Smooth muscle cell (in vitro differentiated cells): ENCODE results near the gene LCE4A. TPM values are rescaled to one million over a fixed set of nuclear protein-coding genes. Genes with fewer than 3 reads are reported as not detected.

Experiments
- DNase-seq: peaks from one replicate; lab custom pipeline; 2025; ENCODE audit not compliant: unreplicated experiment; lab: John Stamatoyannopoulos, UW
- H2AFZ ChIP-seq: fragments of 200-600 bp; sonication (generic); 2 replicates; pipeline ENCODE4 v1.6.0; 2016; ENCODE audit warnings: antibody characterized with exemption, low read depth, mild to moderate bottlenecking
- H3F3A ChIP-seq: fragments of 200-600 bp; sonication (generic); 2 replicates; pipeline ENCODE4 v1.6.0; 2017; ENCODE audit warnings: antibody characterized with exemption, low read depth
- H3K27ac ChIP-seq: fragments of 200-600 bp; sonication (generic); 2 replicates; pipeline ENCODE4 v1.5.1; 2016; ENCODE audit warnings: low read depth, mild to moderate bottlenecking
- H3K27me3 ChIP-seq: fragments of 200-600 bp; sonication (generic); 2 replicates; pipeline ENCODE4 v1.6.1; 2016; ENCODE audit warnings: low read depth, mild to moderate bottlenecking
- H3K36me3 ChIP-seq: fragments of 200-600 bp; sonication (generic); 2 replicates; pipeline ENCODE4 v1.5.1; 2016; ENCODE audit warnings: low read depth
- H3K4me1 ChIP-seq: fragments of 200-600 bp; sonication (generic); 2 replicates; pipeline ENCODE4 v1.5.1; 2016; ENCODE audit warnings: low read depth
- H3K4me2 ChIP-seq: fragments of 200-600 bp; sonication (generic); 2 replicates; pipeline ENCODE4 v1.6.0; 2016; ENCODE audit warnings: mild to moderate bottlenecking
- H3K4me3 ChIP-seq: fragments of 200-600 bp; sonication (generic); 2 replicates; pipeline ENCODE4 v1.5.1; 2016; ENCODE audit warnings: mild to moderate bottlenecking
- H3K79me2 ChIP-seq: fragments of 200-600 bp; sonication (generic); 2 replicates; pipeline ENCODE4 v1.6.0; 2016; ENCODE audit warnings: low read depth, mild to moderate bottlenecking
- H3K9ac ChIP-seq: fragments of 200-600 bp; sonication (generic); 2 replicates; pipeline ENCODE4 v1.6.0; 2016; ENCODE audit warnings: low read depth
- H3K9me3 ChIP-seq: fragments of 200-600 bp; sonication (generic); replicated peaks from 2 replicates; pipeline ENCODE4 v1.5.1; 2016; ENCODE audit warnings: low read depth
- H4K20me1 ChIP-seq: fragments of 200-600 bp; sonication (generic); 2 replicates; pipeline ENCODE4 v1.6.0; 2016; ENCODE audit warnings: low read depth
- WGBS: methylation state at CpG from one replicate; pipeline ENCODE4 v1.1.7; 2016; ENCODE audit warnings: low lambda C conversion rate; 5-methylcytosine and 5-hydroxymethylcytosine counted together
- polyA plus RNA-seq: library from polyadenylated mRNA; unstranded; fragments of >200 nt; fragmentation: Nextera tagmentation; extraction: Ambion mirVana; gene quantifications from 2 replicates; pipeline ENCODE4 v1.2.1, GENCODE V29; 2016
- total RNA-seq: library from RNA; depleted of rRNA; stranded (reverse); fragments of >200 nt; gene quantifications from 2 replicates; pipeline ENCODE4 v1.2.3, GENCODE V29; 2014
- TF ChIP-seq, protein P1 (sequence below): fragments of 200-600 bp; sonication (generic); IDR thresholded peaks from 2 replicates; pipeline ENCODE4 v1.5.1; 2017; ENCODE audit warnings: borderline replicate concordance, mild to moderate bottlenecking, antibody characterized with exemption; ENCODE audit not compliant: insufficient read depth, poor library complexity, severe bottlenecking

LCE4A gene
- total and polyA plus RNA-seq, 2 experiments from 2014 or later: not detected

DNA sequence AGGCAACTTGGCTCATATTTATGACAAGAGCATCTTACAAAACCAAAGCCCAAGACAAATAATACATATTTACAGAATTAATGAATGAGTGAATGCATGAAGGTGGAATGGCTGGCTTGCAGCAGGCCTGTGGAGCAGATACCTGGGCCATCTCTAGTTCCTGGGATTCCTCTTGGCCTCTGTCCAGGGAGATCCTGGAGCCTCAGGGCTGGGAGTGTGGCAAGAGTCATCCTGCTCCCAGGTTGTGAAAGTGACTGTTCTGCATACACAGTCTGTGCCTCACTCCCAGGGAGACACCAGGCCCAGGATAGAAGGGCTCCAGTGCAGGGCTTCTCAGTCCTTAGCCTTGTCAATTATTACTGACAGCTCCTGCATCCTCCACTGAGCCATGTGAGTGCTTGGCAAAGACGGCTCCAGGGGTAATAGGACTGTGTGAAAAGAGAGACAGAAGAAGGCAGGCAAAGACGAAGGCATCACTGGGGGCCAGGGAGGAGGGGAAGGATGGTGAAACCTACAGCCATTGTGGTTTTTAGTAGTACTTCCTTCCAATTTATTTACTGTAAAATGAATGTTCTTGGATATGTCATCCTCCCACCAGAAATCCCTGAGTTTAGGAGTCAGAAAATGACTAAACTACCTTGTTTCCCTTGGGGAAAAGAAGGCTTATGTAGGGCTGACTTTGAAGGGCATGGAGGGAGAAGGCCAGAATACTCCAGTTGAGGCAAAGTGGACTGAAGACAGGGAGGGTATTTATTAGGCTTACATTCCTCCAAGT lies 35.6 kb downstream of the LCE4A start:
- H3K4me2 ChIP-seq: no peak overlapping the region
- H3K4me1 ChIP-seq: no peaks in the 10 kb centered on the region
- H3K4me3 ChIP-seq: no peak overlapping the region
- TF ChIP-seq, protein P1, sequence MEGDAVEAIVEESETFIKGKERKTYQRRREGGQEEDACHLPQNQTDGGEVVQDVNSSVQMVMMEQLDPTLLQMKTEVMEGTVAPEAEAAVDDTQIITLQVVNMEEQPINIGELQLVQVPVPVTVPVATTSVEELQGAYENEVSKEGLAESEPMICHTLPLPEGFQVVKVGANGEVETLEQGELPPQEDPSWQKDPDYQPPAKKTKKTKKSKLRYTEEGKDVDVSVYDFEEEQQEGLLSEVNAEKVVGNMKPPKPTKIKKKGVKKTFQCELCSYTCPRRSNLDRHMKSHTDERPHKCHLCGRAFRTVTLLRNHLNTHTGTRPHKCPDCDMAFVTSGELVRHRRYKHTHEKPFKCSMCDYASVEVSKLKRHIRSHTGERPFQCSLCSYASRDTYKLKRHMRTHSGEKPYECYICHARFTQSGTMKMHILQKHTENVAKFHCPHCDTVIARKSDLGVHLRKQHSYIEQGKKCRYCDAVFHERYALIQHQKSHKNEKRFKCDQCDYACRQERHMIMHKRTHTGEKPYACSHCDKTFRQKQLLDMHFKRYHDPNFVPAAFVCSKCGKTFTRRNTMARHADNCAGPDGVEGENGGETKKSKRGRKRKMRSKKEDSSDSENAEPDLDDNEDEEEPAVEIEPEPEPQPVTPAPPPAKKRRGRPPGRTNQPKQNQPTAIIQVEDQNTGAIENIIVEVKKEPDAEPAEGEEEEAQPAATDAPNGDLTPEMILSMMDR: no peak
- no peaks in the 10 kb centered on the region for H3K27me3 ChIP-seq
- no peaks in the 10 kb centered on the region for H4K20me1 ChIP-seq
- no peaks in the 10 kb centered on the region for H3K36me3 ChIP-seq
- no peak for DNase-seq
- H3K9ac ChIP-seq: no peak overlapping the region
- WGBS: 45% methylated on average over 2 of the region's 2 CpGs
- H3K79me2 ChIP-seq: no peaks in the 10 kb centered on the region
- H3K27ac ChIP-seq: no peak overlapping the region
- no peak overlapping the region for H2AFZ ChIP-seq
- H3K9me3 ChIP-seq: peaks cover 9% of the 10 kb centered on the region
- no peaks in the 10 kb centered on the region for H3F3A ChIP-seq

DNA sequence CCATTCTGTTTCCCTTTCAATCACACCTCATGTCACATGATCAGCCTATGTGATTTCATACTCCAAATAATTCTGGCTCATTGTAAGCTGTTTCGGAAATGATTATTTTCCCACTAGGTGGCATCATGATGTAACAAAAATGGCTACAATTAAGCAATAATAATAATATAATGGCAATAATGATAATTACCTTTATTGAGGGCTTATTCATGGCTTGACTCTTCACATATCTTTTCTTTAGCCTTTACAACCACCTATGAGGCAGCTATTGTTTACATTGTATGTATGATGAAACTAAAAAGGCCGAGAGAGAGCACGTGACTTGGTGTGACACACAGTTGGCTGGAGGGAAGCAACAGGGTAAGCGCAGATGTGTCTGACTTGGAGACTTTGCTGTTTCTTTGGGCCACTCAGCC lies 37.3 kb downstream of the LCE4A start:
- Histone ChIP-seq H3F3A (no peaks in the 10 kb centered on the region), H3K9ac (no peak overlapping the region), H3K27ac (no peak overlapping the region), H3K4me3 (no peak overlapping the region), H3K79me2 (no peaks in the 10 kb centered on the region), H3K4me1 (no peaks in the 10 kb centered on the region), H3K4me2 (no peak overlapping the region), H3K27me3 (no peaks in the 10 kb centered on the region), H2AFZ (no peak overlapping the region), H3K9me3 (peaks cover 4% of the 10 kb centered on the region), H4K20me1 (no peaks in the 10 kb centered on the region), H3K36me3 (no peaks in the 10 kb centered on the region)
- TF ChIP-seq, protein P1: no peak
- 94% methylated on average over 4 of the region's 4 CpGs for WGBS
- no peak for DNase-seq

DNA sequence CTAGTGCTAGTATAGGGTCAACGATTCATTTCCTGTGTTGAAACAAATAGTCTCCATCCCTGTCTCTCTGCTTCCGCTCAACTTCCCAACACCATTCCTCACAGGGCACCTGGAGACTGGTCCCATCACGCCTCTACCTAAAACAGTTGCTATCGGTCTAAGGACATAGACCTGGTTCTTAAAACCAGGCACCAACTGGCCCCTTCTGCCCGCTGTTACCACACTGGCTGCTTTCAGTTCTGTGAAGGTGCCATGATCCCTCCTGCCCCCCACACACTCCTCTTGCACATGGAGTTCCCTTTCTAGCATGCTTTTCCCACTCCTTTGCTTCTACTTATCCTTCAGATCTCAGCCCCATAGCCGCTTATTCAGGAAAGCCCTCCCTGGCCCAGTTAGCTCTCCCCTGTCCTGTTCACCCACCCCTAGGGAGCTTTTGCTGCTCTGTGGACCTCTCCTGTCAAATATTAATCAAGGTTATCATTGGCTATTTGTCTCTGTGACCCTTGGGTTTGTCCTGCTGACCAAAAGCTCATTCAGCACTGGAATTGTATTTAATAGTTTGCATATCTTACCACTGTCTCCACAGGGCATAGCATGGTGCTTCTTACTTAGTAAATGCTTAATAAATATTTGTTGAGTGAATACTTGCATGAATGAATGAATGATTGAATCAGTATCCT lies 37.9 kb downstream of the LCE4A start:
- peaks cover 4% of the 10 kb centered on the region for H3K9me3 ChIP-seq
- no peak overlapping the region for H3K9ac ChIP-seq
- no peaks in the 10 kb centered on the region for H3K27me3 ChIP-seq
- H2AFZ ChIP-seq: no peak overlapping the region
- TF ChIP-seq, protein P1: no peak
- no peaks in the 10 kb centered on the region for H3F3A ChIP-seq
- DNase-seq: no peak
- no peaks in the 10 kb centered on the region for H3K4me1 ChIP-seq
- no peaks in the 10 kb centered on the region for H3K36me3 ChIP-seq
- H3K4me3 ChIP-seq: no peak overlapping the region
- no peaks in the 10 kb centered on the region for H3K79me2 ChIP-seq
- 81% methylated on average over 6 of the region's 6 CpGs for whole genome bisulfite sequencing
- no peak overlapping the region for H3K27ac ChIP-seq
- no peaks in the 10 kb centered on the region for H4K20me1 ChIP-seq
- no peak overlapping the region for H3K4me2 ChIP-seq
